Measurements from ENCODE around the gene MAMDC4. TPM values are rescaled to one million over a fixed set of nuclear protein-coding genes. Genes with fewer than 3 reads are reported as not detected.
A peak's percentile ranks its signal among the peaks of the same experiment; 100 is the strongest.

The MAMDC4 gene
- total RNA-seq, 1 donor from 2014 or later: 2.9 TPM

DNA sequence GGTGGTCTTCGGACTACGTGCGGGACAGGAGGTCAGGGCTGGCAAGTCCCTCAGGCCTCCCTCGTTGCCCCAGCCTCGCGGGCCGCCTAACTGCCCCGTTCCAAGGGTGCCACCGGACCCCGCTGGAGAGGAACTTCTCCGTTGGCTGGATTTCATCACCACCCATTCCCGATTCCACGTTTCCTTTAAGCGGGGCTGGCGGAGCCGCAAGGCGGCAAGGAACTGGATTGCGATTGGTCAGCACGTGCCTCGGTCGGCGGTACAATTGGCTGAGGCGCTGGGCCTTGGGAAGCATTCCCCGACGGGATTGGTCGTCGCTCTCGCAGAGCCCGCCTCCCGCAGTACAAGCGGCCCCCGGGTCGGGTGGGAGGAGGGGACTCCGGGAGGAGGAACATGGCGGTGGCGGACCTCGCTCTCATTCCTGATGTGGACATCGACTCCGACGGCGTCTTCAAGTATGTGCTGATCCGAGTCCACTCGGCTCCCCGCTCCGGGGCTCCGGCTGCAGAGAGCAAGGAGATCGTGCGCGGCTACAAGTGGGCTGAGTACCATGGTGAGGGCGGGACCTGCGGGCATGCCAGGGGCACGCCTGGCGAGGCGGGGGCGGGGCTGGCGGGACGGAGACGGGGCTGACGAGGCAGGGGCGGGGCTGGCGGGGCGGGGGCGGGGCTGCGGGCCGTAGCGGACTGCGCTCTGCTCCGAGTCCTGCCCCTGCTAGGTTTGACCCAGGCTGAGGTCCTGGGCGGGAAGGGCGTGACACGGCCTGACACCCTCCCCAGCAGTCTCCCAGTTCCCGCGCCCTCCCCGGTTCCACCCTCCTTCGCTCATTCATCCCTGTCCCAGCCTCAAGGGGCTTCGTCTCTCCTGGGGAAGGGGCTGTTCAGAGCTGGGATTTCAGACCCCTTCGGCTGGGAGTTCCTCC lies 2.8 kb upstream of the MAMDC4 start, which contains the start of gene PHPT1:
Gene PHPT1 (plus strand): TSS at position 372 of the 922 bp plus-strand sequence. CDS start 22 bp downstream, at position 394.
- DNase-seq (ENCODE audit: low read depth): peak; percentile 99

DNA sequence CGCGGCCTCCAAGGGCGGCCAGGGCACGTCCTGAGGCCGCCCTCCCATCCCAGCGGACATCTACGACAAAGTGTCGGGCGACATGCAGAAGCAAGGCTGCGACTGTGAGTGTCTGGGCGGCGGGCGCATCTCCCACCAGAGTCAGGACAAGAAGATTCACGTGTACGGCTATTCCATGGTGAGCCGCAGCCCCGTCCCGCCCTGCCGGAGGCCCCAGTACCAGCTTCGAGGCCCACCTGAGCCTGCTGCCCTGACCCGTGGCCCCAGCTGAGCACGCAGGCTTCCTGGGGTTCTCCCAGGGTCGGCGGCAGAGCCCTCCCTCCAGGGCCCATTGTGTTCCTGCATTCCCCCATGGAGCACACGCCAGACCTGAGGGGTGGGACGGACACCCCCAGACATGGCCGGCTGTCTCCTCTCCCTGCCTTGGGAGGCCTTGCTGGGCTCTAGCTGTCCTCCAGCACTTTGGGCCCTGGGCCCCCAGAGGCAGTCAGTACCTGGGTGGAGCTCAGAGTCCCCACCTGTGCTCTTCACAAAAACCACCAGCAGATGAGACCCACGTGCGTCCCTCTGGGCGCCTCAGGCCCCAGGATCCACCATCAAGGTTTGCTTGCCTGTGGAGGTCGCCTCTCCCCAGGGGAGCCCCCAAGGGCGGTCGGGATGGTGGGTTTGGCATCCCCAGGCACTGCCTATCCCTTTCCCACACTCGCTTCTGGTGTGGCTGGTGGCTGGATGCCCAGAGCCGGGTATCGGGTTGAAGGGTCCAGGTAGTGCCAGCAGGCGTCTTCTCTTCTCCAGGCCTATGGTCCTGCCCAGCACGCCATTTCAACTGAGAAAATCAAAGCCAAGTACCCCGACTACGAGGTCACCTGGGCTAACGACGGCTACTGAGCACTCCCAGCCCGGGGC lies 1.9 kb upstream of the MAMDC4 start:
- DNase-seq (ENCODE audit: low read depth): no peak

DNA sequence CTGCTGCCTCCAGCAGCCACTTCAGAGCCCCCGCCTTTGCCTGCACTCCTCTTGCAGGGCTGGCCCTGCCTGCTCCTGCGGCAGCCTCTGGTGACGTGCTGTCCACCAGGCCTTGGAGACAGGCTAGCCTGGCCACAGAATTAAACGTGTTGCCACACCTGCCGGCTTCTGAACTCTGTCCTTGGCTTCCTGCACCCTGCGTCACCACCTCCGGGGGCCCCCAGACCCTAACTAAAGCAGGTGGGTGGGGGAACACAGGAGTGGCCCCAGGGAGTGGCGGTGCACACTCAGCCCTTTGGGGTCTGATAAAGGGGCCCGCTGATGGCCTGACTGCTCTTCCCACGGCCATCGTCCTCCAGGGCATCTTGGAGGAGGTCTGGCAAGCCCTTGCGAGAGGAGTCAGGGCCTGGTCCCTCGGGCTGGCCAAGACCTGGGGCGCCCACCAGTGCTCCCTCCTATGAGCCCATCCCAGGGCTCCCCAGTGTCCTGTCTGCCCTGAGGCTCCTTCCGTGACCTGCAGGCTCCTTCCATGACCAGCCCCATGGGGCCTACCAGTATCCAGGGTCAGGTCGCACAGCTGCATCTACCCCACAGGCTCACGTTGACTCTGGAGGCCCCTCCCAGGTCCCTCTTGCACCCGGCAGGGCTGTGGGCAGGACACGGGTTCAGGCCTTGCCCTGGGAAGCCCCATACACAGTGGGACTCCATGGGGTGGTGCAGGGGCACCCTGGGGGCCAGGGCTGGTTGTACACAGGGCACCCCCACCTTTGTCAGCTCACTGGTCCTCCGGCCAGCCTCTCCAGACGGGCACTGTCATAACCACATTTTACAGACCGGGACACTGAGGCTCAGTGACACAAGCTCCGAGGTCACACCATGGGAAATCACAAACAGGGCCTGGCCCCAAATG lies 1.0 kb upstream of the MAMDC4 start:
- no peak for DNase-seq (ENCODE audit: low read depth)

DNA sequence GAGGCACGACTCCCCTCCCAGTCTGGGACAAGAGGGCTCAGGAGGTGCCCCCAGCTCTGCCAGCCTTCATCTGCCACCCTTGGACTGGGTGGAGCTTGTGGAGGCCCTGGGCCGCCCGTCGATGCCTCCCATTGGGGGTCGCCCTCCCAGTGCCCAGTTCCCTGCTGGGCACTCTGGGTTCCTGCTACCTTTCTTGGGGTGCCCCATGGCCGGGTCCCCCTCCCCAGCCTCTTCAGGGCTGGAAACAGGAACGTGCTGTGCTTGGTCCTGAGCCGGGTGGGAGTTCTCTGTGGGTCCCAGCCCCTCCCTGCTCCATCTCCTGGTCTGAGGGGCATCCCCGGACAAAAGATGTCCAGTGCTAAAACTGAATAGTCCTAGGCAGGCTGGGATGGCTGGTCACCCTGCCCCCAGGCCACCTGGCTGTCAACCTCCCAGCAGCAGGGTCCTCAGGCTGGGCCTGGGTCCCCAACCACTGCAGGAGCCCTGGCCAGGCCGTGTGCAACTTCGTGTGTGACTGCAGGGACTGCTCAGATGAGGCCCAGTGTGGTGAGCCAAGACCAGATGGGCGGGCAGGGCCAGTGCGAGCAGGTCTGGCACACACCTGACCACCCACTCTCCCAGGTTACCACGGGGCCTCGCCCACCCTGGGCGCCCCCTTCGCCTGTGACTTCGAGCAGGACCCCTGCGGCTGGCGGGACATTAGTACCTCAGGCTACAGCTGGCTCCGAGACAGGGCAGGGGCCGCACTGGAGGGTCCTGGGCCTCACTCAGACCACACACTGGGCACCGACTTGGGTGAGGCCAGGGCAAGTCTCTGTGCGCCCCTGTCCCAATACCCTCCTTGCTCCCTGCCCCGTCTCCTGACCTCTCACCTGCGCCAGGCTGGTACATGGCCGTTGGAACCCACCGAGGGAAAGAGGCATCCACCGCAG lies 784 bp downstream of the MAMDC4 start:
- DNase-seq (ENCODE audit: low read depth): no peak

DNA sequence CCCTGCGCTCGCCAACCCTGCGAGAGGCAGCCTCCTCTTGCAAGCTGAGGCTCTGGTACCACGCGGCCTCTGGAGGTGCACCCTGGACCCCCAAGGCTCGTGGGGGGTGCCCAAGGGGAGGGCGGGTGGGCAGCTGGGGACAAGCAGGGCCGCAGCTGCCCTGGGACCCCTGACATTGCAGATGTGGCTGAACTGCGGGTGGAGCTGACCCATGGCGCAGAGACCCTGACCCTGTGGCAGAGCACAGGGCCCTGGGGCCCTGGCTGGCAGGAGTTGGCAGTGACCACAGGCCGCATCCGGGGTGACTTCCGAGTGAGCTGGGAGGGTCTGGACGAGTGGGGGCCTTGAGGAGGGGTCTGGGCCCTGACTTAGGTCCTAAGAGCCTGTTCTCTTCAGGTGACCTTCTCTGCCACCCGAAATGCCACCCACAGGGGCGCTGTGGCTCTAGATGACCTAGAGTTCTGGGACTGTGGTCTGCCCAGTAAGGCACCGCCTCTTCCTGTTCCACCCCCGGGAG lies 1.5 kb downstream of the MAMDC4 start:
- DNase-seq (ENCODE audit: low read depth): no peak

DNA sequence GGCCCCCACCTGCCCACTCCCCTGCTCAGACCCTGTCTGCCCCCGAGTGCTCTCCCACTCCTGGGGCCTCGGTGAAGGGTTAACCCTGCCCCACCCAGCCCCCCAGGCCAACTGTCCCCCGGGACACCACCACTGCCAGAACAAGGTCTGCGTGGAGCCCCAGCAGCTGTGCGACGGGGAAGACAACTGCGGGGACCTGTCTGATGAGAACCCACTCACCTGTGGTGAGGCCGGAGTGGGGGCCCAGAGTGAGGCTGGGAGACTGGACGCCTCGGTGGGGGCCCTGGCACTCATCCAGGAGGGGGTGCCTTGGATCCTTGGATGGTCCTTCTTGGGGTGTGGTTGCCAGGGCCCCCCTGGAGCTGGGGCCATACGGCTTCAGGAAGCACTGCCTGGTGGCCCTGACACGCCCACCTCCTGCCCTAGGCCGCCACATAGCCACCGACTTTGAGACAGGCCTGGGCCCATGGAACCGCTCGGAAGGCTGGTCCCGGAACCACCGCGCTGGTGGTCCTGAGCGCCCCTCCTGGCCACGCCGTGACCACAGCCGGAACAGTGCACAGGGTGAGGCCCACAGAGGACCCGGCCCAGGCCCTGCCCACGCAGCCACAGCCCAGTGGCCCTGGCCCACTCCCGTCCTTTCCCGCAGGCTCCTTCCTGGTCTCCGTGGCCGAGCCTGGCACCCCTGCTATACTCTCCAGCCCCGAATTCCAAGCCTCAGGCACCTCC lies 2.1 kb downstream of the MAMDC4 start:
- no peak for DNase-seq (ENCODE audit: low read depth)

DNA sequence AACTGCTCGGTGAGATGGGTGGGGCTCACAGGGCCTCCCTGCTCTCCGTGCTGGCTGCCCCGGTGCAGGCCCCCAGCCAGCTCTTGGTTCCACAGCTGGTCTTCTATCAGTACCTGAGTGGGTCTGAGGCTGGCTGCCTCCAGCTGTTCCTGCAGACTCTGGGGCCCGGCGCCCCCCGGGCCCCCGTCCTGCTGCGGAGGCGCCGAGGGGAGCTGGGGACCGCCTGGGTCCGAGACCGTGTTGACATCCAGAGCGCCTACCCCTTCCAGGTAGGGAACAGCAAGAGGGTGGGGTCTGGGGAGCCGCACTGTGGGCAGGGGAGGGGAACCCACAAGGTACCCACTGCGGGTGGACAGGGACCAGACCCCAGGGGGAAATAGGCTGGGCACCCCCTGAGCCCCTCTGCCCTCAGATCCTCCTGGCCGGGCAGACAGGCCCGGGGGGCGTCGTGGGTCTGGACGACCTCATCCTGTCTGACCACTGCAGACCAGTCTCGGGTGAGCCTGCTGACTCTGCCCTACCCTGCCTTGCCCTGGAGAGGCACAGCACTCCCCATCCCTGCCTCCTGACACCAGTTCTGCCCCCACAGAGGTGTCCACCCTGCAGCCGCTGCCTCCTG lies 2.8 kb downstream of the MAMDC4 start:
- no peak for DNase-seq (ENCODE audit: low read depth)

DNA sequence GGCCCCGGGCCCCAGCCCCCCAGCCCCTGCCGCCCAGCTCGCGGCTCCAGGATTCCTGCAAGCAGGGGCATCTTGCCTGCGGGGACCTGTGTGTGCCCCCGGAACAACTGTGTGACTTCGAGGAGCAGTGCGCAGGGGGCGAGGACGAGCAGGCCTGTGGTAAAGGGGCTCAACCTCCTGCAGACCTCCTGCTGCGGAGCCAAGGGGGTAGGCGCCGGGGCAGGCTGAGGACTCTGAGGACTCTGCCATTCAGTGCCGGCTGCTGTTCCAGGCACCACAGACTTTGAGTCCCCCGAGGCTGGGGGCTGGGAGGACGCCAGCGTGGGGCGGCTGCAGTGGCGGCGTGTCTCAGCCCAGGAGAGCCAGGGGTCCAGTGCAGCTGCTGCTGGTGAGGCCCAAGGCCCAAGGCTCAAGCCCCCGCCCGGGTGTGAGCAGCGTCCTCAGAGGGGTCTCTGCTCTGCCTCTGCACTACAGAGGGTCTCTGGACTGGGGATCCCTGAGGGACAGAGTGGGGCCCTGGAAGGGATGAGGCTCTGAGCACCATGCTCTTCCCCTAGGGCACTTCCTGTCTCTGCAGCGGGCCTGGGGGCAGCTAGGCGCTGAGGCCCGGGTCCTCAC lies 3.4 kb downstream of the MAMDC4 start:
- no peak for DNase-seq (ENCODE audit: low read depth)

DNA sequence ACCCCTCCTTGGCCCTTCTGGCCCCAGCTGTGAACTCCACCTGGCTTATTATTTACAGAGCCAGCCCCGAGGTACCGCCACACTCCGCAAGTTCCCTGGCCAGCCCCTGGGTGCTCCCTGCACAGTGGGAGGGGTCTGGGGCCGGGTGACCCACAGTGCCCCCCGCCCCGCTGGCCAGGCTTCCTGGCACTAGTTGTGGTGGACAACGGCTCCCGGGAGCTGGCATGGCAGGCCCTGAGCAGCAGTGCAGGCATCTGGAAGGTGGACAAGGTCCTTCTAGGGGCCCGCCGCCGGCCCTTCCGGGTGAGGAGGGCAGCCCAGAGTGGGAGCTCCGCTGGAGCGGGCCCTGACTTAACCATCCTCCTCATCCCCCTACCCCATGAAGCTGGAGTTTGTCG lies 3.9 kb downstream of the MAMDC4 start:
- DNase-seq (ENCODE audit: low read depth): no peak

DNA sequence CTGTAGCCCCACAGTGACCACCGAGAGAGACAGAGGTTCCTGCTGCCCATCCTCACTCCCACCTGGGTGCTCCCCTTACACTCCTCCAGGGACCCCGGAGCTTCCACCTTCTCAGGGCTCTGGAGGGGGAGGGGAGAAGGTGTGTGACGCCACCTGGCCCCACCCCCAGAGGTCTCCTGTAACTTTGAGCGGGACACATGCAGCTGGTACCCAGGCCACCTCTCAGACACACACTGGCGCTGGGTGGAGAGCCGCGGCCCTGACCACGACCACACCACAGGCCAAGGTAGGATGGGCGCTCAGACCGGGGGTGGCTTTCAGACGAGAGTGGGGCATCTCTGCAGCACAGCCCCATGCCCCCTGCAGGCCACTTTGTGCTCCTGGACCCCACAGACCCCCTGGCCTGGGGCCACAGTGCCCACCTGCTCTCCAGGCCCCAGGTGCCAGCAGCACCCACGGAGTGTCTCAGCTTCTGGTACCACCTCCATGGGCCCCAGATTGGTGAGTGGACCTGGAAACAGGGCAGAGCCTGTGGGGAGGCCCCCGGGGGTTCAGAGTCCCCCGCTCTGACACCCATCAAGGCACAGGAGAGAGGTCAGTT lies 4.5 kb downstream of the MAMDC4 start:
- DNase-seq (ENCODE audit: low read depth): no peak

DNA sequence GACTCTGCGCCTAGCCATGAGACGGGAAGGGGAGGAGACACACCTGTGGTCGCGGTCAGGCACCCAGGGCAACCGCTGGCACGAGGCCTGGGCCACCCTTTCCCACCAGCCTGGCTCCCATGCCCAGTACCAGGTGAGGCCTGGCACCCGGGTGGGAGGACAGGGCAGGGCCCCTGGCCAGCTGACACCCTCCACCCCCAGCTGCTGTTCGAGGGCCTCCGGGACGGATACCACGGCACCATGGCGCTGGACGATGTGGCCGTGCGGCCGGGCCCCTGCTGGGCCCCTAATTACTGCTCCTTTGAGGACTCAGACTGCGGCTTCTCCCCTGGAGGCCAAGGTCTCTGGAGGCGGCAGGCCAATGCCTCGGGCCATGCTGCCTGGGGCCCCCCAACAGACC lies 5.0 kb downstream of the MAMDC4 start:
- DNase-seq (ENCODE audit: low read depth): no peak

DNA sequence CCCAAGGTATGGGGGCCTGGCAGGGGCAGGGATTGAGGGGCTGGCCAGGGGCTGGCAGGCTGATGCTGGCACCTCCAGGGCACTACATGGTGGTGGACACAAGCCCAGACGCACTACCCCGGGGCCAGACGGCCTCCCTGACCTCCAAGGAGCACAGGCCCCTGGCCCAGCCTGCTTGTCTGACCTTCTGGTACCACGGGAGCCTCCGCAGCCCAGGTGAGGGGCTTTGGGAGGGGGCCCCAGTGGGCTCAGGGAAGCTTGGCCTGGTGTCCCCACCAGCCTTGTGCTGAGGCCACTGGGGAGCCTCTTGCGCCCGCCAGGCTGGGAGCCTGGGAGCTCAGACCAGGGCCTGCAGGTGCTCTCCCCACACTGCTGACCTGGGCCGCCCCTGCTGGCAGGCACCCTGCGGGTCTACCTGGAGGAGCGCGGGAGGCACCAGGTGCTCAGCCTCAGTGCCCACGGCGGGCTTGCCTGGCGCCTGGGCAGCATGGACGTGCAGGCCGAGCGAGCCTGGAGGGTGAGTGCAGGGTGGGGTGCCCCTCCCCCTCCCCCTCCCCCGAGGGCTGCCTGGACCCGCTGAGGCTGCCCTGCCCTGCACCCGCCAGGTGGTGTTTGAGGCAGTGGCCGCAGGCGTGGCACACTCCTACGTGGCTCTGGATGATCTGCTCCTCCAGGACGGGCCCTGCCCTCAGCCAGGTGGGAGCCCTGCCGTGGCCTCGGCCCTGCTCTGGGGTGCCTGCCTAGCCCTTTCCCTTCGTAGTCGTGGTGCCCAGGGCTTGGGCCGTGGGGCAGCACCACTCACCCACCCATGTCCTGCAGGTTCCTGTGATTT lies 5.7 kb downstream of the MAMDC4 start:
- no peak for DNase-seq (ENCODE audit: low read depth)

DNA sequence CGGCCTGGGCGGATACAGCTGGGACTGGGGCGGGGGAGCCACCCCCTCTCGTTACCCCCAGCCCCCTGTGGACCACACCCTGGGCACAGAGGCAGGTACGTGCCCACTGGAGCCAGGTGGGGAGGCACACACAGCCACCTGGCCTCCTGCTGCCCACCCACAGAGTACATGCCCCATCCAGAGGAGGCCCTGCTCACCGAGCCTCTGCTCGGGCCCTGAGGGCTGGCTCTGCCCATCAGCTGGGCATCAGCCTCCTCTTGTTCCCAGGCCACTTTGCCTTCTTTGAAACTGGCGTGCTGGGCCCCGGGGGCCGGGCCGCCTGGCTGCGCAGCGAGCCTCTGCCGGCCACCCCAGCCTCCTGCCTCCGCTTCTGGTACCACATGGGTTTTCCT lies 6.3 kb downstream of the MAMDC4 start:
- no peak for DNase-seq (ENCODE audit: low read depth)

DNA sequence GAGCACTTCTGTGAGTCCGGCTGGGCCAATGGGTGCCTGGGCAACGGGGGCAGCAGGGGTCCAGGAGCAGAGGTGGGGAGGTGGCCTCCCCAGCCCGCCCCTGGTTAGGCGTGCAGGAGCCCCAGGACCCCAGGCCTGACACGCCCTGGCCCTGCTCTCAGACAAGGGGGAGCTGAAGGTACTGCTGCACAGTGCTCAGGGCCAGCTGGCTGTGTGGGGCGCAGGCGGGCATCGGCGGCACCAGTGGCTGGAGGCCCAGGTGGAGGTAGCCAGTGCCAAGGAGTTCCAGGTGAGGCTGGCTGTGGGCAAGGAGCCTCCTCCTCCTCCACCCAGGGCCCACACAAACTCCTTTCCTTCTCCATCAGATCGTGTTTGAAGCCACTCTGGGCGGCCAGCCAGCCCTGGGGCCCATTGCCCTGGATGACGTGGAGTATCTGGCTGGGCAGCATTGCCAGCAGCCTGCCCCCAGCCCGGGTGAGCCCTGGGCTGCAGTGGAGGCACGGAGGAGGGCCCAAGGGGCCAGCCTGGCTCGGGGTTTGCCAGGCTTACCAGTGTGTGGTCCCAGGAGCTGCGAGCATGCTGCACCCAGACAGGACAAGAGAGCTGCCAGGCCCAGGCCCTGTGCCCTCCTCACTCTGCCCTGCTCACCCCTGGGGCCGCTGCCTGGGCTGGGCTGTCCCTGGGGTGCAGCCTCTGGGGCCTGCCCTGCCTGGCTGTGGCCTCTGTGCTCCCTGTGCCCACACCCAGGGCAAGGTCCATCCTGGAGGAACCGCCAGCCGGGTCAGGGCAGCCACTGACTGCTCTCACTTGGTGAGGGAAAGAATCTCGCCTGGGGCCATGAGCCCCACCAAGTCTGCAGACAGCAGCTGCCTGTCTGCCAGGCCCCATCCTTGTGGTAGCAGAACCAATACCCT lies 7.0 kb downstream of the MAMDC4 start:
- DNase-seq (ENCODE audit: low read depth): no peak

DNA sequence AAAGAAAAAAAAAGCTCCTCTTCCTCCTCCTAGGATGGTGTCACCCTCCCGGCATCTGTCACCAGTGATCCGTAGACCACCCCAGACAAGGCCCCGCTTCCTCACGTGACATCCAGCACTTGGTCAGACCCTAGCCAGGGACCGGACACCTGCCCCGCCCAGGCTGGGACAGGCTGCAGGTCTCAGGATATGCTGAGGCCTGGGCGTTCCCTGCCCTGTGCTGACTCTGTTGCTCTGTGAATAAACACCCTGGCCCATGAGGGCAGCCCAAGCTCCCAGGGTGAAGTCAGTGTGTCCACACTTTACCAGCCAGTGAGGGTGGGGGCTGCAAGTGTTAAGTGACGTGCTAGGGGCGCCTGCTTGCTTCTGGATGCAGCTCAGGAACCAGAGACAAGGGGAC lies 8.4 kb downstream of the MAMDC4 start:
- DNase-seq (ENCODE audit: low read depth): no peak
